ENCODE data around the gene PTPN6. TPM values are rescaled to one million over a fixed set of nuclear protein-coding genes. Genes with fewer than 3 reads are reported as not detected.

PTPN6 gene
- total and polyA plus RNA-seq, 12 donors, result 2.9 to 32.5 (median 5.8) TPM

GRCh38 chr12:6978188-6978587 is 27.0 kb downstream of the PTPN6 start:
- no peak for TF ChIP-seq CTCF (IDR thresholded peaks at IDR 0.05)
- Histone ChIP-seq H3K36me3 (peaks cover 0 to 100% (median 70%) of the 10 kb centered on the region in 9 donors), H3K27me3 (no peaks in the 10 kb centered on the region), H3K27ac (peak overlapping the region in 9 of 10 donors; percentile 20 to 80 (median 68)), H3K4me3 (no peak overlapping the region), H3K9me3 (no peaks in the 10 kb centered on the region), H3K4me1 (peaks cover 0 to 33% (median 0%) of the 10 kb centered on the region in 9 donors)
- WGBS, 2 donors, result 87% methylated on average over 6 of the region's 6 CpGs
- intact Hi-C loops (cut with DNase I), result no loop called here
- DNase-seq (no peak), ATAC-seq (peak in 1 of 8 donors; percentile 6)

- Histone ChIP-seq H3K27me3 (no peaks in the 10 kb centered on the region), H3K4me3 (no peak overlapping the region), H3K4me1 (peaks cover 0 to 33% (median 0%) of the 10 kb centered on the region in 9 donors), H3K36me3 (peaks cover 0 to 100% (median 72%) of the 10 kb centered on the region in 9 donors), H3K27ac (peak overlapping the region in 9 of 10 donors; percentile 20 to 80 (median 68)), H3K9me3 (no peaks in the 10 kb centered on the region)
- TF ChIP-seq CTCF (IDR thresholded peaks at IDR 0.05), result no peak
- intact Hi-C loops (cut with DNase I), result no loop called here
- 55 to 59% methylated on average over 3 of the region's 3 CpGs for WGBS, 2 donors
- peak; percentile 11 to 53 (median 36) for ATAC-seq
- DNase-seq, result no peak
Observed at GRCh38 chr12:6978611-6979011, 27.5 kb downstream of the PTPN6 start.

GRCh38 chr12:6979021-6979420 is 27.9 kb downstream of the PTPN6 start:
- intact Hi-C loops (cut with DNase I), result no loop called here
- Histone ChIP-seq H3K4me1 (peaks cover 0 to 33% (median 0%) of the 10 kb centered on the region in 9 donors), H3K36me3 (peaks cover 0 to 100% (median 72%) of the 10 kb centered on the region in 9 donors), H3K27me3 (no peaks in the 10 kb centered on the region), H3K4me3 (no peak overlapping the region), H3K27ac (peak overlapping the region in 9 of 10 donors; percentile 20 to 80 (median 68)), H3K9me3 (no peaks in the 10 kb centered on the region)
- TF ChIP-seq CTCF (IDR thresholded peaks at IDR 0.05), result no peak
- peak in 7 of 8 donors; percentile 68 to 90 (median 82) for ATAC-seq
- 46 to 69% methylated on average over 6 of the region's 6 CpGs for WGBS, 2 donors
- DNase-seq, result no peak

GRCh38 chr12:6979453-6979852 is 28.3 kb downstream of the PTPN6 start:
- WGBS, 2 donors, result 58 to 73% methylated on average over 3 of the region's 3 CpGs
- Histone ChIP-seq H3K4me1 (peaks cover 0 to 33% (median 0%) of the 10 kb centered on the region in 9 donors), H3K36me3 (peaks cover 0 to 100% (median 69%) of the 10 kb centered on the region in 9 donors), H3K9me3 (no peaks in the 10 kb centered on the region), H3K4me3 (no peak overlapping the region), H3K27ac (peak overlapping the region in 8 of 10 donors; percentile 20 to 80 (median 70)), H3K27me3 (no peaks in the 10 kb centered on the region)
- peak in 2 of 8 donors; percentile 2 to 22 for ATAC-seq
- intact Hi-C loops (cut with DNase I), result no loop called here
- TF ChIP-seq CTCF (IDR thresholded peaks at IDR 0.05), result no peak
- no peak for DNase-seq

All from heart right ventricle (tissue), 16 donors.